HEK293 (cell line): Measurements from ENCODE around the gene MAP1LC3B2.
A peak's percentile ranks its signal among the peaks of the same experiment; 100 is the strongest.

ENCODE experiments used
- GLI2 ChIP-seq: fragments of 450-650 bp; formaldehyde crosslinking; IDR thresholded peaks from 2 replicates; pipeline ENCODE4; 2017; ENCODE audit warnings: missing biosample characterization, missing genetic modification characterization, low read depth, borderline replicate concordance
- IKZF3 ChIP-seq: fragments of 450-650 bp; IDR thresholded peaks from 2 replicates; pipeline ENCODE4 v1.5.0; 2018; ENCODE audit warnings: missing biosample characterization, mild to moderate bottlenecking, missing genetic modification characterization, moderate library complexity
- MEIS1 ChIP-seq: sonication (generic); formaldehyde crosslinking; IDR thresholded peaks from 2 replicates; pipeline ENCODE4 v1.8.1; 2022; ENCODE audit warnings: missing genetic modification reagents, mild to moderate bottlenecking, borderline replicate concordance
- MYNN ChIP-seq: fragments of 450-650 bp; formaldehyde crosslinking; IDR thresholded peaks from 2 replicates; pipeline ENCODE4 v1.5.1; 2016; ENCODE audit warnings: missing biosample characterization, missing genetic modification characterization, borderline replicate concordance
- SP7 ChIP-seq: fragments of 450-650 bp; formaldehyde crosslinking; IDR thresholded peaks from 2 replicates; pipeline ENCODE4 v1.5.1; 2016; ENCODE audit warnings: missing biosample characterization, missing genetic modification characterization
- WT1 ChIP-seq: fragments of 450-650 bp; formaldehyde crosslinking; IDR thresholded peaks from 2 replicates; pipeline ENCODE4 v1.5.1; 2016; ENCODE audit warnings: missing biosample characterization, missing genetic modification characterization
- ZNF2 ChIP-seq: fragments of 450-650 bp; formaldehyde crosslinking; IDR thresholded peaks from 2 replicates; pipeline ENCODE4 v1.5.1; 2016; ENCODE audit warnings: missing biosample characterization, missing genetic modification characterization
- ZNF223 ChIP-seq: fragments of 450-650 bp; formaldehyde crosslinking; IDR thresholded peaks from 2 replicates; pipeline ENCODE4 v1.5.1; 2016; ENCODE audit warnings: missing biosample characterization, missing genetic modification characterization
- ZNF239 ChIP-seq: fragments of 450-650 bp; formaldehyde crosslinking; IDR thresholded peaks from 2 replicates; pipeline ENCODE4 v1.5.1; 2016; ENCODE audit warnings: missing biosample characterization, missing genetic modification characterization
- ZNF391 ChIP-seq: fragments of 450-650 bp; formaldehyde crosslinking; IDR thresholded peaks from 2 replicates; pipeline ENCODE4 v1.5.1; 2016; ENCODE audit warnings: low read depth, missing biosample characterization, missing genetic modification characterization, borderline replicate concordance
- ZNF404 ChIP-seq: fragments of 450-650 bp; formaldehyde crosslinking; IDR thresholded peaks from 2 replicates; pipeline ENCODE4 v1.5.1; 2017; ENCODE audit warnings: missing biosample characterization, missing genetic modification characterization
- ZNF549 ChIP-seq: fragments of 450-650 bp; IDR thresholded peaks from 2 replicates; pipeline ENCODE4 v1.5.1; 2018; ENCODE audit warnings: missing biosample characterization, missing genetic modification characterization, mild to moderate bottlenecking, inconsistent platforms, moderate library complexity
- ZNF561 ChIP-seq: fragments of 450-650 bp; IDR thresholded peaks from 2 replicates; pipeline ENCODE4 v1.5.1; 2018; ENCODE audit warnings: missing biosample characterization, missing genetic modification characterization, borderline replicate concordance
- ZNF571 ChIP-seq: fragments of 450-650 bp; formaldehyde crosslinking; IDR thresholded peaks from 2 replicates; pipeline ENCODE4 v1.5.0; 2017; ENCODE audit warnings: missing biosample characterization, missing genetic modification characterization
- ZNF621 ChIP-seq: fragments of 450-650 bp; formaldehyde crosslinking; IDR thresholded peaks from 2 replicates; pipeline ENCODE4 v1.5.1; 2017; ENCODE audit warnings: missing biosample characterization, missing genetic modification characterization
- ZNF629 ChIP-seq: fragments of 450-650 bp; formaldehyde crosslinking; IDR thresholded peaks from 2 replicates; pipeline ENCODE4 v1.5.1; 2017; ENCODE audit warnings: missing biosample characterization, missing genetic modification characterization
- TF ChIP-seq, protein P1 (sequence below): fragments of 450-650 bp; formaldehyde crosslinking; IDR thresholded peaks from 2 replicates; pipeline ENCODE4 v1.5.1; 2016; ENCODE audit warnings: missing biosample characterization, missing genetic modification characterization, low read depth
- TF ChIP-seq, protein P2 (sequence below): fragments of 450-650 bp; formaldehyde crosslinking; IDR thresholded peaks from 2 replicates; pipeline ENCODE4 v1.5.1; 2016; ENCODE audit warnings: missing biosample characterization, missing genetic modification characterization
- TF ChIP-seq, protein P3 (sequence below): fragments of 450-650 bp; formaldehyde crosslinking; IDR thresholded peaks from 2 replicates; pipeline ENCODE4 v1.5.1; 2017; ENCODE audit warnings: missing biosample characterization, missing genetic modification characterization
- TF ChIP-seq, protein P4 (sequence below): fragments of 450-650 bp; formaldehyde crosslinking; IDR thresholded peaks from 2 replicates; pipeline ENCODE4 v1.5.1; 2017; ENCODE audit warnings: missing biosample characterization, mild to moderate bottlenecking, missing genetic modification characterization, moderate library complexity

Gene MAP1LC3B2

DNA sequence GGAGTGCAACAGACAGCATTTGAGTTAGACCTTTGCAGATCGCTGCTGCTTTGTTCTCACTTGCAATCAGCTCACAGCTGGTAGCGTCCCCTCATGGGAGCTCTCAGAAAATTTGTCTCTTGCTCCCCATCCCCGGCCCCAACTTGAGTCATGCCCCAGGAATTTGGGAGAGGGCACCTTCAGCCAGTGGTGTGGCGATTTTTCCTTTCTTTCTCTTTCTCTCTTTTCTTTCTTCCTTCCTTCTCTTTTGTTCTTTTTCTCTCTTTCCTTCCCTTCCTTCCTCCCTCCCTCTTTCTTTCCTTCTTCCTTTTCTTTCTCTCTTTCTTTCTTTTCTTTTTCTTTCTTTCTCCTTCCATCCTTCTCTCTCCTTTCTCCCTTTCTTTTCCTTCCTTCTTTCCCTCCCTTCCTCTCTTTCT lies 34.2 kb upstream of the MAP1LC3B2 start (continued):
- TF ChIP-seq, protein P1, sequence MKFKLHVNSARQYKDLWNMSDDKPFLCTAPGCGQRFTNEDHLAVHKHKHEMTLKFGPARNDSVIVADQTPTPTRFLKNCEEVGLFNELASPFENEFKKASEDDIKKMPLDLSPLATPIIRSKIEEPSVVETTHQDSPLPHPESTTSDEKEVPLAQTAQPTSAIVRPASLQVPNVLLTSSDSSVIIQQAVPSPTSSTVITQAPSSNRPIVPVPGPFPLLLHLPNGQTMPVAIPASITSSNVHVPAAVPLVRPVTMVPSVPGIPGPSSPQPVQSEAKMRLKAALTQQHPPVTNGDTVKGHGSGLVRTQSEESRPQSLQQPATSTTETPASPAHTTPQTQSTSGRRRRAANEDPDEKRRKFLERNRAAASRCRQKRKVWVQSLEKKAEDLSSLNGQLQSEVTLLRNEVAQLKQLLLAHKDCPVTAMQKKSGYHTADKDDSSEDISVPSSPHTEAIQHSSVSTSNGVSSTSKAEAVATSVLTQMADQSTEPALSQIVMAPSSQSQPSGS (tag by site-specific recombination), result no peak
- TF ChIP-seq ZNF391 (tag by site-specific recombination), result peak; percentile 92
- no peak for TF ChIP-seq GLI2 (tag by site-specific recombination)
- TF ChIP-seq ZNF239 (tag by site-specific recombination), result no peak
- no peak for TF ChIP-seq MEIS1
- TF ChIP-seq ZNF404, result no peak
- TF ChIP-seq ZNF621 (tag by site-specific recombination), result no peak
- TF ChIP-seq ZNF561 (tag by site-specific recombination), result no peak
- TF ChIP-seq ZNF223 (tag by site-specific recombination), result no peak
- 0 out of 2 replicates have a peak, but pooled peaks have one; percentile 39 for TF ChIP-seq ZNF629 (tag by site-specific recombination)
- no peak for TF ChIP-seq ZNF549 (tag by site-specific recombination)
- TF ChIP-seq, protein P2, sequence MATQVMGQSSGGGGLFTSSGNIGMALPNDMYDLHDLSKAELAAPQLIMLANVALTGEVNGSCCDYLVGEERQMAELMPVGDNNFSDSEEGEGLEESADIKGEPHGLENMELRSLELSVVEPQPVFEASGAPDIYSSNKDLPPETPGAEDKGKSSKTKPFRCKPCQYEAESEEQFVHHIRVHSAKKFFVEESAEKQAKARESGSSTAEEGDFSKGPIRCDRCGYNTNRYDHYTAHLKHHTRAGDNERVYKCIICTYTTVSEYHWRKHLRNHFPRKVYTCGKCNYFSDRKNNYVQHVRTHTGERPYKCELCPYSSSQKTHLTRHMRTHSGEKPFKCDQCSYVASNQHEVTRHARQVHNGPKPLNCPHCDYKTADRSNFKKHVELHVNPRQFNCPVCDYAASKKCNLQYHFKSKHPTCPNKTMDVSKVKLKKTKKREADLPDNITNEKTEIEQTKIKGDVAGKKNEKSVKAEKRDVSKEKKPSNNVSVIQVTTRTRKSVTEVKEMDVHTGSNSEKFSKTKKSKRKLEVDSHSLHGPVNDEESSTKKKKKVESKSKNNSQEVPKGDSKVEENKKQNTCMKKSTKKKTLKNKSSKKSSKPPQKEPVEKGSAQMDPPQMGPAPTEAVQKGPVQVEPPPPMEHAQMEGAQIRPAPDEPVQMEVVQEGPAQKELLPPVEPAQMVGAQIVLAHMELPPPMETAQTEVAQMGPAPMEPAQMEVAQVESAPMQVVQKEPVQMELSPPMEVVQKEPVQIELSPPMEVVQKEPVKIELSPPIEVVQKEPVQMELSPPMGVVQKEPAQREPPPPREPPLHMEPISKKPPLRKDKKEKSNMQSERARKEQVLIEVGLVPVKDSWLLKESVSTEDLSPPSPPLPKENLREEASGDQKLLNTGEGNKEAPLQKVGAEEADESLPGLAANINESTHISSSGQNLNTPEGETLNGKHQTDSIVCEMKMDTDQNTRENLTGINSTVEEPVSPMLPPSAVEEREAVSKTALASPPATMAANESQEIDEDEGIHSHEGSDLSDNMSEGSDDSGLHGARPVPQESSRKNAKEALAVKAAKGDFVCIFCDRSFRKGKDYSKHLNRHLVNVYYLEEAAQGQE (tag by site-specific recombination), result no peak; the same call in 1 of the 2 replicates
- TF ChIP-seq, protein P3, sequence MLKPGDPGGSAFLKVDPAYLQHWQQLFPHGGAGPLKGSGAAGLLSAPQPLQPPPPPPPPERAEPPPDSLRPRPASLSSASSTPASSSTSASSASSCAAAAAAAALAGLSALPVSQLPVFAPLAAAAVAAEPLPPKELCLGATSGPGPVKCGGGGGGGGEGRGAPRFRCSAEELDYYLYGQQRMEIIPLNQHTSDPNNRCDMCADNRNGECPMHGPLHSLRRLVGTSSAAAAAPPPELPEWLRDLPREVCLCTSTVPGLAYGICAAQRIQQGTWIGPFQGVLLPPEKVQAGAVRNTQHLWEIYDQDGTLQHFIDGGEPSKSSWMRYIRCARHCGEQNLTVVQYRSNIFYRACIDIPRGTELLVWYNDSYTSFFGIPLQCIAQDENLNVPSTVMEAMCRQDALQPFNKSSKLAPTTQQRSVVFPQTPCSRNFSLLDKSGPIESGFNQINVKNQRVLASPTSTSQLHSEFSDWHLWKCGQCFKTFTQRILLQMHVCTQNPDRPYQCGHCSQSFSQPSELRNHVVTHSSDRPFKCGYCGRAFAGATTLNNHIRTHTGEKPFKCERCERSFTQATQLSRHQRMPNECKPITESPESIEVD (tag by site-specific recombination), result no peak
- 0 out of 2 replicates have a peak, but pooled peaks have one; percentile 36 for TF ChIP-seq MYNN (tag by site-specific recombination)
- no peak for TF ChIP-seq IKZF3 (tag by site-specific recombination)
- TF ChIP-seq WT1, result 0 out of 2 replicates have a peak, but pooled peaks have one; percentile 40
- peak; percentile 71; the same call in 1 of the 2 replicates for TF ChIP-seq ZNF2 (tag by site-specific recombination)
- TF ChIP-seq ZNF571, result no peak
- TF ChIP-seq SP7 (tag by site-specific recombination), result 0 out of 2 replicates have a peak, but pooled peaks have one; percentile 25
- TF ChIP-seq, protein P4, sequence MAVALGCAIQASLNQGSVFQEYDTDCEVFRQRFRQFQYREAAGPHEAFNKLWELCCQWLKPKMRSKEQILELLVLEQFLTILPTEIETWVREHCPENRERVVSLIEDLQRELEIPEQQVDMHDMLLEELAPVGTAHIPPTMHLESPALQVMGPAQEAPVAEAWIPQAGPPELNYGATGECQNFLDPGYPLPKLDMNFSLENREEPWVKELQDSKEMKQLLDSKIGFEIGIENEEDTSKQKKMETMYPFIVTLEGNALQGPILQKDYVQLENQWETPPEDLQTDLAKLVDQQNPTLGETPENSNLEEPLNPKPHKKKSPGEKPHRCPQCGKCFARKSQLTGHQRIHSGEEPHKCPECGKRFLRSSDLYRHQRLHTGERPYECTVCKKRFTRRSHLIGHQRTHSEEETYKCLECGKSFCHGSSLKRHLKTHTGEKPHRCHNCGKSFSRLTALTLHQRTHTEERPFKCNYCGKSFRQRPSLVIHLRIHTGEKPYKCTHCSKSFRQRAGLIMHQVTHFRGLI (tag by site-specific recombination), result no peak
